WTC11 (cell line): Measurements from ENCODE around the gene PRRC2B.

Experiments
- CBFB ChIP-seq: sonication (generic); formaldehyde crosslinking; IDR thresholded peaks from 2 replicates; pipeline ENCODE4 v1.8.1; 2022; ENCODE audit warnings: mild to moderate bottlenecking, low read depth, missing genetic modification reagents
- JUN ChIP-seq: sonication (generic); formaldehyde crosslinking; IDR thresholded peaks from 2 replicates; pipeline ENCODE4 v1.8.0; 2023; ENCODE audit warnings: mild to moderate bottlenecking, missing genetic modification reagents
- NR1H2 ChIP-seq: sonication (generic); formaldehyde crosslinking; IDR thresholded peaks from 2 replicates; pipeline ENCODE4 v1.9.0; 2021; ENCODE audit warnings: mild to moderate bottlenecking, moderate library complexity, missing genetic modification reagents
- TEAD4 ChIP-seq: sonication (generic); formaldehyde crosslinking; IDR thresholded peaks from 2 replicates; pipeline ENCODE4 v1.8.0; 2022; ENCODE audit warnings: mild to moderate bottlenecking, missing genetic modification reagents
- ZNF121 ChIP-seq: sonication (generic); formaldehyde crosslinking; IDR thresholded peaks from 2 replicates; pipeline ENCODE4 v1.8.0; 2023; ENCODE audit warnings: missing genetic modification reagents
- ZNF396 ChIP-seq: fragments of 250-450 bp; sonication (Bioruptor Pico); IDR thresholded peaks from 2 replicates; pipeline ENCODE4 v1.8.0; 2021; ENCODE audit warnings: mild to moderate bottlenecking, moderate library complexity, borderline replicate concordance
- TF ChIP-seq, protein P1 (sequence below): fragments of 200-600 bp; IDR thresholded peaks from 2 replicates; pipeline ENCODE4 v1.8.0; 2022; ENCODE audit warnings: antibody characterized with exemption
- TF ChIP-seq, protein P2 (sequence below): sonication (generic); formaldehyde crosslinking; IDR thresholded peaks from 2 replicates; pipeline ENCODE4 v1.8.1; 2023; ENCODE audit warnings: mild to moderate bottlenecking, missing genetic modification reagents, moderate library complexity
- TF ChIP-seq, protein P3 (sequence below): sonication (generic); formaldehyde crosslinking; IDR thresholded peaks from 2 replicates; pipeline ENCODE4 v1.8.1; 2022; ENCODE audit warnings: mild to moderate bottlenecking, moderate library complexity, missing genetic modification reagents
- TF ChIP-seq, protein P4 (sequence below): sonication (generic); formaldehyde crosslinking; IDR thresholded peaks from 2 replicates; pipeline ENCODE4 v1.8.0; 2022; ENCODE audit warnings: mild to moderate bottlenecking, missing genetic modification reagents
- TF ChIP-seq, protein P5 (sequence below): sonication (generic); formaldehyde crosslinking; conservative IDR thresholded peaks from 2 replicates; pipeline ENCODE4 v1.8.1; 2022; ENCODE audit warnings: mild to moderate bottlenecking, missing genetic modification reagents

DNA sequence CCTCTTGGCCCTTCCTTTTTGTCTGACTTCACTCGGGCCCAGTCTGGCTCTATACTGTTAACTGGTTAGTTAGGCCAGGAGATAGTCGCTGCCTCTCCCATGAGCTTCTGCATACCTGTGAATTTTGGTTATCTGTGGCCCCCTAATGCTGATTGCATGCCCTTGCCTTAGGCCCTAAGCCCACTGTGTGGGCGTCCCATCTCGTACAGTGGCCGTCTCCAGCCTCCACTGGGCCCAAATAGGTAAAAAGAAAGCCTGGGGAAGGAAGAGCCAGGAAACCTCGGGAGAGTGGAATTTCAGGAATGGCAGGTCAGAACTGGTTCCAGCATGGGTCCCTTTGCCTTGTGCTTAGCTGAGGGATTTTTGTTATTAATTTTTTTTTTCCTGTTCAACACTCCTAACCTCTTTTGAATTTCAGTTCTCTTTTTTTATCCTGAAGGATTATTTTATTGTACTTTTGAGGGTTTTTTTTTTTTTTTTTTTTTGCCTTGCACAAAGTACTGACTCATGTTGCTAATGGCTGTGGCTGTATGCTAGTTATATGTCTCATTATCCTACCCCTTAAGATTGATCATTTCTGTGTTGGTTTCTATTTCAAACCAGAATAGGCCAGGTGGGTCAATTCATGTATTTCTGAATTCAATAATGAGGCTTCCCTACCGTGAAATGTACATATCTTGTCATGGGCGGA lies 3.4 kb downstream of the PRRC2B start:
- TF ChIP-seq, protein P1, sequence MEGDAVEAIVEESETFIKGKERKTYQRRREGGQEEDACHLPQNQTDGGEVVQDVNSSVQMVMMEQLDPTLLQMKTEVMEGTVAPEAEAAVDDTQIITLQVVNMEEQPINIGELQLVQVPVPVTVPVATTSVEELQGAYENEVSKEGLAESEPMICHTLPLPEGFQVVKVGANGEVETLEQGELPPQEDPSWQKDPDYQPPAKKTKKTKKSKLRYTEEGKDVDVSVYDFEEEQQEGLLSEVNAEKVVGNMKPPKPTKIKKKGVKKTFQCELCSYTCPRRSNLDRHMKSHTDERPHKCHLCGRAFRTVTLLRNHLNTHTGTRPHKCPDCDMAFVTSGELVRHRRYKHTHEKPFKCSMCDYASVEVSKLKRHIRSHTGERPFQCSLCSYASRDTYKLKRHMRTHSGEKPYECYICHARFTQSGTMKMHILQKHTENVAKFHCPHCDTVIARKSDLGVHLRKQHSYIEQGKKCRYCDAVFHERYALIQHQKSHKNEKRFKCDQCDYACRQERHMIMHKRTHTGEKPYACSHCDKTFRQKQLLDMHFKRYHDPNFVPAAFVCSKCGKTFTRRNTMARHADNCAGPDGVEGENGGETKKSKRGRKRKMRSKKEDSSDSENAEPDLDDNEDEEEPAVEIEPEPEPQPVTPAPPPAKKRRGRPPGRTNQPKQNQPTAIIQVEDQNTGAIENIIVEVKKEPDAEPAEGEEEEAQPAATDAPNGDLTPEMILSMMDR = no peak
- TF ChIP-seq, protein P2, sequence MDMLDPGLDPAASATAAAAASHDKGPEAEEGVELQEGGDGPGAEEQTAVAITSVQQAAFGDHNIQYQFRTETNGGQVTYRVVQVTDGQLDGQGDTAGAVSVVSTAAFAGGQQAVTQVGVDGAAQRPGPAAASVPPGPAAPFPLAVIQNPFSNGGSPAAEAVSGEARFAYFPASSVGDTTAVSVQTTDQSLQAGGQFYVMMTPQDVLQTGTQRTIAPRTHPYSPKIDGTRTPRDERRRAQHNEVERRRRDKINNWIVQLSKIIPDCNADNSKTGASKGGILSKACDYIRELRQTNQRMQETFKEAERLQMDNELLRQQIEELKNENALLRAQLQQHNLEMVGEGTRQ (CRISPR knock-in tag) = no peak
- TF ChIP-seq, protein P3, sequence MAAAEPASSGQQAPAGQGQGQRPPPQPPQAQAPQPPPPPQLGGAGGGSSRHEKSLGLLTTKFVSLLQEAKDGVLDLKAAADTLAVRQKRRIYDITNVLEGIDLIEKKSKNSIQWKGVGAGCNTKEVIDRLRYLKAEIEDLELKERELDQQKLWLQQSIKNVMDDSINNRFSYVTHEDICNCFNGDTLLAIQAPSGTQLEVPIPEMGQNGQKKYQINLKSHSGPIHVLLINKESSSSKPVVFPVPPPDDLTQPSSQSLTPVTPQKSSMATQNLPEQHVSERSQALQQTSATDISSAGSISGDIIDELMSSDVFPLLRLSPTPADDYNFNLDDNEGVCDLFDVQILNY (CRISPR knock-in tag) = no peak
- TF ChIP-seq, protein P4, sequence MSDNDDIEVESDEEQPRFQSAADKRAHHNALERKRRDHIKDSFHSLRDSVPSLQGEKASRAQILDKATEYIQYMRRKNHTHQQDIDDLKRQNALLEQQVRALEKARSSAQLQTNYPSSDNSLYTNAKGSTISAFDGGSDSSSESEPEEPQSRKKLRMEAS (CRISPR knock-in tag) = no peak
- no peak for TF ChIP-seq TEAD4
- TF ChIP-seq, protein P5, sequence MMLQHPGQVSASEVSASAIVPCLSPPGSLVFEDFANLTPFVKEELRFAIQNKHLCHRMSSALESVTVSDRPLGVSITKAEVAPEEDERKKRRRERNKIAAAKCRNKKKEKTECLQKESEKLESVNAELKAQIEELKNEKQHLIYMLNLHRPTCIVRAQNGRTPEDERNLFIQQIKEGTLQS (CRISPR knock-in tag) = no peak
- no peak for TF ChIP-seq ZNF121 (CRISPR knock-in tag)
- no peak for TF ChIP-seq JUN
- TF ChIP-seq NR1H2 (CRISPR knock-in tag) = no peak
- no peak for TF ChIP-seq CBFB (CRISPR knock-in tag)
- TF ChIP-seq ZNF396 (CRISPR knock-in tag) = no peak
